Parathyroid adenoma (tissue), 2 donors: ENCODE results near the gene DIPK1A.

Experiments
- H2AFZ ChIP-seq: fragments of 300-600 bp; sonication (generic); one replicate; pipeline ENCODE4 v1.7.0; 2017; ENCODE audit warnings: antibody characterized with exemption, mild to moderate bottlenecking
- H3K27ac ChIP-seq: fragments of 300-600 bp; sonication (generic); one replicate; pipeline ENCODE4 v1.7.0; 2017
- H3K27me3 ChIP-seq: fragments of 300-600 bp; sonication (generic); one replicate; pipeline ENCODE4 v1.7.0; 2017; ENCODE audit warnings: low read length; ENCODE audit not compliant: control insufficient read depth, insufficient read depth
- H3K36me3 ChIP-seq: fragments of 300-600 bp; sonication (generic); one replicate; pipeline ENCODE4 v1.7.0; 2017; ENCODE audit warnings: low read length; ENCODE audit not compliant: control insufficient read depth, insufficient read depth
- H3K4me1 ChIP-seq: fragments of 300-600 bp; sonication (generic); one replicate; pipeline ENCODE4 v1.7.0; 2017; ENCODE audit warnings: control low read depth
- H3K4me2 ChIP-seq: fragments of 300-600 bp; sonication (generic); one replicate; pipeline ENCODE4 v1.7.0; 2017; ENCODE audit warnings: low read length
- H3K4me3 ChIP-seq: fragments of 300-600 bp; sonication (generic); one replicate; pipeline ENCODE4 v1.7.0; 2017; ENCODE audit warnings: low read depth, low read length
- H3K79me2 ChIP-seq: fragments of 300-600 bp; sonication (generic); one replicate; pipeline ENCODE4 v1.7.0; 2017; ENCODE audit warnings: control low read depth
- H3K9ac ChIP-seq: fragments of 300-600 bp; sonication (generic); one replicate; pipeline ENCODE4 v1.7.0; 2017; ENCODE audit warnings: mild to moderate bottlenecking
- H3K9me3 ChIP-seq: fragments of 300-600 bp; sonication (generic); one replicate; pipeline ENCODE4 v1.7.0; 2017; ENCODE audit warnings: low read length; ENCODE audit not compliant: control insufficient read depth
- CTCF ChIP-seq: fragments of 300-600 bp; sonication (generic); IDR thresholded peaks from one replicate; pipeline ENCODE4 v1.7.0; 2017; ENCODE audit warnings: antibody characterized with exemption, mild to moderate bottlenecking
- donor health status: primary hyperparathyroidism.

DIPK1A gene

GRCh38 chr1:92840600-92840999, 120.7 kb downstream of the DIPK1A start:
- H3K36me3 ChIP-seq: no peaks in the 10 kb centered on the region
- H3K27me3 ChIP-seq: no peaks in the 10 kb centered on the region
- no peak for TF ChIP-seq CTCF
- H3K27ac ChIP-seq: no peak overlapping the region
- peaks cover 3% of the 10 kb centered on the region for H3K79me2 ChIP-seq
- H3K9me3 ChIP-seq: no peaks in the 10 kb centered on the region
- no peak overlapping the region for H3K9ac ChIP-seq
- H3K4me3 ChIP-seq: no peak overlapping the region
- H3K4me1 ChIP-seq: no peaks in the 10 kb centered on the region
- H3K4me2 ChIP-seq: no peak overlapping the region
- no peak overlapping the region for H2AFZ ChIP-seq

DNA sequence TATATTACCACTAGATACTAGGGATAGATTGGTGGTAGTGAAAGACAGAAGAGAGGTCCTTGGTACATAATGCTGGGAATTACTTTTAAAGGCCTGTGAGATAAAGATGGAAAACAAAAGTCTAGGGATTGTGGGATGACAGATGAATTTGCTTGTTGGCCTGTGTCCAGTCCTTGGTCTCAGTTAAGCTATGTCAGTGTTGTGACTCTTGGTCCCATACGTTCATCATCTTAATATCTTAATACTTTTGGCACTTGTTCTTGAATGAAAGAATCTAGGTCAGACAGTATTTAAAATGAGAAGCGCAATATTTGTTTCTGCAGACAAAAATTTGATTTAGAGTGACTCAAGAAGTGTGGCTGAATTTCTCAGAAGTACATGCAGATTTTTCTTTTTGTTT, 121.8 kb downstream of the DIPK1A start:
- Histone ChIP-seq H3K36me3 (no peaks in the 10 kb centered on the region), H3K4me3 (no peak overlapping the region), H3K4me2 (no peak overlapping the region), H3K27ac (no peak overlapping the region), H3K79me2 (peaks cover 7% of the 10 kb centered on the region), H2AFZ (no peak overlapping the region), H3K9ac (no peak overlapping the region), H3K4me1 (peaks cover 2% of the 10 kb centered on the region), H3K27me3 (no peaks in the 10 kb centered on the region), H3K9me3 (no peaks in the 10 kb centered on the region)
- no peak for TF ChIP-seq CTCF

DNA sequence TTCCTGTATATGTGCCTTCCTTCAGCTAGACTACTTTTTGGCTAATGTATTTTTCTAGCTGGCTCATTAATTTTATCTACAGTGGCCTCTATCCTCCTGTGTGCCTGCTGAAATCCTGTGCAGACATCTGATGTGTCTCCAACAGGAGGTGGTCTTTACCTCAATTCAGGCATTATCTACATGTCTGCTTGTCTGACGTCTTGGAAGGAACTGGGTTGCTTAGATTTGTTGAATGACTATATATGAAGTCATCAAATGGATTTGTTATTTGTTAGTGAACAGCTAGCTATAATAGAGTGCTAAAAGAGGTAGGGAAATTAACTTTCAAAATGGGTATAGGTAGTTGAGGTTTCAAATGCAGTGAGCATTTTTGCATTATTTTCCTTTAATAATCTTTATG, 122.7 kb downstream of the DIPK1A start:
- peaks cover 11% of the 10 kb centered on the region for H3K79me2 ChIP-seq
- no peak for TF ChIP-seq CTCF
- H3K27me3 ChIP-seq: no peaks in the 10 kb centered on the region
- H3K4me1 ChIP-seq: peaks cover 9% of the 10 kb centered on the region
- no peaks in the 10 kb centered on the region for H3K36me3 ChIP-seq
- no peak overlapping the region for H2AFZ ChIP-seq
- H3K4me3 ChIP-seq: no peak overlapping the region
- H3K9me3 ChIP-seq: no peaks in the 10 kb centered on the region
- no peak overlapping the region for H3K4me2 ChIP-seq
- H3K27ac ChIP-seq: no peak overlapping the region
- no peak overlapping the region for H3K9ac ChIP-seq

- Histone ChIP-seq H2AFZ (no peak overlapping the region), H3K27me3 (no peaks in the 10 kb centered on the region), H3K36me3 (no peaks in the 10 kb centered on the region), H3K9ac (no peak overlapping the region), H3K4me2 (no peak overlapping the region), H3K27ac (no peak overlapping the region), H3K79me2 (peaks cover 22% of the 10 kb centered on the region), H3K4me1 (peaks cover 12% of the 10 kb centered on the region), H3K9me3 (no peaks in the 10 kb centered on the region), H3K4me3 (no peak overlapping the region)
- TF ChIP-seq CTCF: no peak
These were observed 124.2 kb downstream of the DIPK1A start for GRCh38 chr1:92837062-92837461.

DNA sequence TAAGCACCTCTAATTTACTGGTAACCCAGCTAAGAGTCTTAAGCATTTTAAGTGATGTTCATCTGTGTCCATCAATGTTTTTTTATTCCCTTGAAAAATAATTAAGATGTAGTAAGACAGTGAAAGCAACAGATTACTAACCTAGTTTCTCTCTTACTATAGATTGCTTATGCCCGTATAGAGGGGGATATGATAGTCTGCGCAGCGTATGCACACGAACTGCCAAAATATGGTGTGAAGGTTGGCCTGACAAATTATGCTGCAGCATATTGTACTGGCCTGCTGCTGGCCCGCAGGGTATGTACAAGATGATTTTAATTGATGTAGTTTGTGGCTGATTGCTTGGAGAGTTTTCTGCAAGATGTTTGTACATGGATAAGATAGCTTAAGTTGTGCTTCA, 126.6 kb downstream of the DIPK1A start:
- Histone ChIP-seq H3K27me3 (no peaks in the 10 kb centered on the region), H3K9me3 (no peaks in the 10 kb centered on the region), H2AFZ (no peak overlapping the region), H3K36me3 (no peaks in the 10 kb centered on the region), H3K79me2 (peaks cover 25% of the 10 kb centered on the region), H3K9ac (no peak overlapping the region), H3K4me3 (no peak overlapping the region), H3K4me1 (peaks cover 12% of the 10 kb centered on the region), H3K4me2 (no peak overlapping the region), H3K27ac (no peak overlapping the region)
- no peak for TF ChIP-seq CTCF
